GM21786 (cell line): ENCODE data around the gene SLC35F4.
"Not testable (repeated sequence)": the region's sequence is repeated elsewhere in the genome, so short reads cannot be mapped to it uniquely, and the experiment has no call there.

ENCODE experiments used
- ATAC-seq: cut with Tn5 transposase; IDR thresholded peaks from one replicate; pipeline ENCODE4 v1.9.1; 2021; ENCODE audit not compliant: unreplicated experiment

Gene SLC35F4

DNA sequence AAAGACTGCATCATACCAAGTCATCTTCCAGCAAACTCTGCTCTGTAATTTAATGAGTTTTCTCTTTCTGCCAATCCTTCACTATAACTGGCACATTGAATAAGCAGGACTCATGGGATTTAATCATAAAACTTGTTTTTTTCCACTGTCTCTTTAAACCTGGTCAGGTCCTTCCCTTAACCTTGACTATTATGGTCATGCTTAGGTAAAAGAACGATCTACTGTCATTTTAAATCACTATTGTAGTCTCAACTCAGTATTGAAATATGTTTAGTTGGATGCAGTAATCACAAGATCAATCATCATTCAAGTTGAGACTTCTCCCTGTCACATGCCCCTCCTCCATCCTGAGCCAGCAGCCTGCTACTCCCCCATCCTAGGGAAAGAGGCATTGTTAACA lies 56.1 kb downstream of the SLC35F4 start:
- no peak for ATAC-seq

- no peak for ATAC-seq
Measured at GRCh38 chr14:57797160-57797559, 68.7 kb downstream of the SLC35F4 start.

GRCh38 chr14:57796556-57796955 lies 69.3 kb downstream of the SLC35F4 start:
- ATAC-seq: no peak

DNA sequence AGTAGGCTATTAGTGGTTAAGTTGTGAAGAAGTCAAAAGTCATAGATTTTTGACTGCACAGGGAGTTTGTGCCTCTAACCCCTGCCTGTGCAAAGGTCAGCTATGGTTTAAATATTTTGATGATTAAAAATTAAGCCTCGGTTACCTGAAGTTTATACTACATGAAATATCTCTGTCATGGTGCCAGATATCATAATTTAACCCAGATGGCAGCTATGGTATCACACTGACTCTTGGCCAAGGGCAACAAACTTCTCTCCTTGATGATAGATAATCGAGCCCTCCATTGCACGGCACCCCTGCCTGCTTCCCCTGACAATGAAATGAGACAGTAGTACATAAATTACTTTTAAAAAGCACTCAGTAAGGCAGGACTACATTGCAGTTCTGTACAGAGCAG lies 80.8 kb downstream of the SLC35F4 start:
- no peak for ATAC-seq

GRCh38 chr14:57771801-57772200 lies 94.1 kb downstream of the SLC35F4 start:
- no peak for ATAC-seq

- ATAC-seq: peak; percentile 52
Measured at GRCh38 chr14:57769863-57770523, 95.9 kb downstream of the SLC35F4 start.

DNA sequence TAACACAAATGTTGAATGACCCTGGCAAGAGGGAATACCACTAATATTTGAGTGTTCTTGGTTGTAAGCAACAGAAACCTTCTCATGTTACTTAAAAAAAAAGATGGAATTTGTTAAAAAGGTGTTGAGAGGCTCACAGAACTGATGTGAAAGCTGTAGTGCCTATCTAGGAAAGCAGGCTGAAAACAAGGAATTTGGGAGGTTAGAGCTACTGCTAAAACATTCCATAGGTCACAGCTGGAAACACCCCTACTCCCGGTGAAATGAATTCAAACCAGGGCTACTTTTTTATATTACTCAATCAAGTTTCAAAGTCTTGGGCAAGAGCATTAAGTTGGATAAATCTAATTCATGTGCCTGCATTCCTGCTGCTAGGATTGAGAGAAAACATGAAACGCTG lies 104.1 kb downstream of the SLC35F4 start:
- ATAC-seq: no peak

GRCh38 chr14:57760896-57761295 lies 105.0 kb downstream of the SLC35F4 start:
- no peak for ATAC-seq

- no peak for ATAC-seq
Measured at GRCh38 chr14:57755018-57755521, 110.8 kb downstream of the SLC35F4 start.

DNA sequence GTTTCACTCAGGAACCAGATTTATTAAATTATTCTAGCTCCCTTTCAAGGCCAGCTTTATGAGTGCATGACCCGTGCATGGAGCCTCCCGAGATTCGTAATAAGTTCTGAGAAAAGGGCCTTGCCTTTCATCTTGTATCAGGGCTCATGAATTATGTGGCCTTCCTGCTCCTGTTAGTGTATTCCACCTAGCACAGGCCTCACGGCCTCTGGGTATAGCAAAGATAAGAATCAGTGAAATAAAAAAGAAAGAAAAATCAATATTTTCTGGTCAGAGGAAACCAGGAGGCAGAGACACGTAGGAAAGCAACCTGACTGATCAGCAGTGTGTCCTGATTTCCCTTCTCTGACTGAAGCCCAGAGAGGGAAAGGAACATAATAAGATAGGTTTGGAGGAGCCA lies 111.4 kb downstream of the SLC35F4 start:
- ATAC-seq: no peak

GRCh38 chr14:57753821-57754220 lies 112.1 kb downstream of the SLC35F4 start:
- no peak for ATAC-seq

DNA sequence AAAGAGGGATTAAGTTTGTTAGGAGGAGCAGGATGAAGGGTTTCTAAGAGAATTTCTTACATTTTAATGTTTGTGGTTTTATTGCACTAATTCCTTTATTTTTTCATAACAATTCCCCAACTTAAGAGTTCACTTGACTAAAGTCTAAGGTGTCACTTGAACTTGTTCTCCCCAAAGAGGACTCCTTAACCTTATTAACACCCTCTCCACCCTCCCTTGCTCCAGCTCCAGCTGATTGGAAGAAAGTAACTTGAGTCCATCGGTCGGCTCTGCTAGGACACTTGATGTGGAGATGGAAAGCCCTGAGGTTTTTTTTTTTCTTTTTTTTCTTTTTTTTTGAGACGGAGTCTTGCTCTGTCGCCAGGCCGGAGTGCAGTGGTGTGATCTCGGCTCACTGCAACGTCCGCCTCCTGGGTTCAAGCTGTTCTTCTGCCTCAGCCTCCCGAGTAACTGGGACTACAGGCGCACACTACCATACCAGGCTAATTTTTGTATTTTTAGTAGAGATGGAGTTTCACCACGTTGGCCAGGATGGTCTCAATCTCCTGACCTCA lies 113.7 kb downstream of the SLC35F4 start:
- not testable (repeated sequence) for ATAC-seq

- ATAC-seq: no peak
Measured at GRCh38 chr14:57751400-57751799, 114.5 kb downstream of the SLC35F4 start.

- no peak for ATAC-seq
Measured at GRCh38 chr14:57749267-57749666, 116.6 kb downstream of the SLC35F4 start.

- no peak for ATAC-seq
Measured at GRCh38 chr14:57748279-57748678, 117.6 kb downstream of the SLC35F4 start.

DNA sequence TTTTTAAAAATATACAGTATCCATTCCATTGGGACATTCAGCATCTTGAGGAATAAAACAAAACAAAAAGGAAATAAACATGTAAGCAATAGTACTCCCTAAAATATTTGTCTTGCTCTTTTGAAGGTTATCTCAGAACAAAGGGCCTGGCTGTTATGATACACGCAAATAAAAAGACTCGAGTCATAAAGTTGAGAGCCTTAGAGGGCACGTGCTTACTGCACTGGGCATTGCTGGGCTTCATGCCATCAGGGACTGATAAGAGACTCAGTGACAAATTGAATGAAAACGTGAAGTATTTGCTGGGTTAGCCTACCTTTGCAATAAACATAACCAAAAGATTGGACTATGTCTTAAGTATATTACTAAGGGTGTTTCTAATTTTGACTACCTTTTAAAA lies 118.9 kb downstream of the SLC35F4 start:
- no peak for ATAC-seq

GRCh38 chr14:57746563-57746962 lies 119.3 kb downstream of the SLC35F4 start:
- ATAC-seq: no peak

GRCh38 chr14:57739516-57739915 lies 126.4 kb downstream of the SLC35F4 start:
- no peak for ATAC-seq

GRCh38 chr14:57737598-57737997 lies 128.3 kb downstream of the SLC35F4 start:
- ATAC-seq: no peak

DNA sequence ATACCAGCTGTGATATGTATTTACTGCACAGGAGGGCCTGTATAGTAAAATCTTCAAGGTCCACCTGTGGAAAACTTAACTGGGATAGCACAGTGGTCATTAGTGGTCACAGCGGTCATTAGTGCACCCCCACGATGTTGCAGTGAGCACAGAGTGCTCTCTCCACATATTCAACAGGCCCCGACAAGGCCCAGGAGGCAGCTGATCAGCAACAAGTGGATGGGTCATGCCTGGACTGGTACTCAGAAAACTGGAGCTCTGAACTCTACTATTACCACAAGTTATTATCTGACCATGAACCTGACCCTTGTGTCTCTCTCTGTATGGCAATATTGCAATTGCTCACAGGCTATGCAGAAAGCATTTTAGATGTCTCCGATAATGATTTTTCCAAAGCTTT lies 129.5 kb downstream of the SLC35F4 start:
- no peak for ATAC-seq

- no peak for ATAC-seq
Measured at GRCh38 chr14:57735276-57735675, 130.6 kb downstream of the SLC35F4 start.

- no peak for ATAC-seq
Measured at GRCh38 chr14:57732463-57733285, 133.2 kb downstream of the SLC35F4 start.
